Measurements from ENCODE around the gene TLE7.

TLE7 gene

DNA sequence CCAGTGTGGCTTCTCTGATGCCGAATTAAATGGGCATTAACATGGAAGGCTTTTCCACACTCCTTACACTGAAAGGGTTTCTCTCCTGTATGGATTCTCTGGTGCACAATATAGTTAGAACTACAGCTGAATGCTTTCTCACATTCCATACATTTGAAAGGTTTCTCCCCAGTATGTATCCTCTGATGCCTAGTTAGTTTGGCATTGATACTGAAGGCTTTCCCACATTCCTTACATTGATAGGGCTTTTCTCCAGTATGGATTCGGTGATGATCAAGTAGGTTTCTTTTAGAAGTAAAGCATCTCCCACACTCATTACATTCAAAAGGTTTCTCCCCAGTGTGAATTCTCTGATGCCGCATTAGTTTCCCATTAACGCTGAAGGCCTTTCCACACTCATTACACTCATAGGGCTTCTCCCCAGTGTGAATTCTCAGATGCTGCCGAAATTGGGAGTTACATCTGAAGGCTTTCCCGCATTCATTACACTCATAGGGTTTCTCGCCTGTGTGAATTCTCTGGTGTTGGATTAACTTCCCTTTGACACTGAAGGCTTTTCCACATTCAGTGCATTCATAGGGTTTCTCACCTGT lies 6.5 kb upstream of the TLE7 start:
- FAIRE-seq = no peak

DNA sequence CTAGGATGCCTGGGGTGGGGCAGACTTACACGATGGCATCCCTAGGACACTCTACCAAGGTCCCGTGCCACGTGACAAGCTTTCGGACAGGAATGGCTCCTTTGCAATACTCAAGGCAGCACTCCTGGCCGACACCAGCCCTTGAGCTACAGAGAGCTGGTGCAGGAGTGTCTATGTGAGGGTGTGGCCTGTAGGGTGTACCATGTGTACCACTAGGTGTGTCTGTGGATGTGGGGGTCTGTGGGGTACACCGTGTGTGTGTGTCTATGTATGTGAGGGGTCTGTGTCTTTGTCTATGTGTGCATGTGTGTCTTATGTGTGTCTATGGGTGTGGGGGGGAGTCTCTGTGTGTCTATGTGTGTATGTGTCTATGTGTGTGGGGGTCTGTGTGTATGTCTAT lies 1.9 kb upstream of the TLE7 start:
- FAIRE-seq = no peak

DNA sequence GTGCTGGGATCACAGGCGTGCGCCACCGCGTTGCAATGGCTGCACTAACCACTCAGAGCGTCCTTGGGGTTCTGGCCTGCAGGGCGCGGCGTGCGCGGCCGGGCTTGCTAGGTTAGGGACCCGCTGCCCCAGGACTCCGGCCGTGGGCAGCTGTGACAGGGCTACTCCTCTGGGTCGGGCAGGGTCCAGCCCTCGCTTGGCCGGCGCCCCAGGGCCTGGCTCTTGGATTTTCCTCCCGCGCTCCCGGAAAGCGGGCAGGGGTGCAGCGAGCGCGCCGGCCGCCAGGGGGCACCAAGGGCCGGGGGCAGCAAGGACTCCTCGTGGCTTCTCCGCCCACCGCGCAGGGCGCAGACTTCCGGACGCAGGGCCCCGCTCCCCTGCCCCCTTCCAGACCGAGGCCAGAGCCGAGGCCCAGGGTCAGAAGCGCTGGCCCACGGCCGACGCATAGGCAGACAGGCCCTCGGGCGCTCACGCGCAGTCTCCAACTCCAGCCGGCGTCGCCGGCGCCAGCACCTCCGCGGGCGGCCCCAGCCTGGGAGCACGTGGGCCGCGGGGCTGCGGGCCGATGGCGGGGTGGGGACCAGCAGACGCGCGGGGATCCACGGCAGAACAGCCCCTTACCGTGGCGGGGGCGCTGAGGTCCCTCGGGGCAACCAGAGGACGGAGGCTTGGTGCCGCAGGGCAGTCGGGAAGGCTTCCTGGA lies 355 bp downstream of the TLE7 start:
- FAIRE-seq = no peak

DNA sequence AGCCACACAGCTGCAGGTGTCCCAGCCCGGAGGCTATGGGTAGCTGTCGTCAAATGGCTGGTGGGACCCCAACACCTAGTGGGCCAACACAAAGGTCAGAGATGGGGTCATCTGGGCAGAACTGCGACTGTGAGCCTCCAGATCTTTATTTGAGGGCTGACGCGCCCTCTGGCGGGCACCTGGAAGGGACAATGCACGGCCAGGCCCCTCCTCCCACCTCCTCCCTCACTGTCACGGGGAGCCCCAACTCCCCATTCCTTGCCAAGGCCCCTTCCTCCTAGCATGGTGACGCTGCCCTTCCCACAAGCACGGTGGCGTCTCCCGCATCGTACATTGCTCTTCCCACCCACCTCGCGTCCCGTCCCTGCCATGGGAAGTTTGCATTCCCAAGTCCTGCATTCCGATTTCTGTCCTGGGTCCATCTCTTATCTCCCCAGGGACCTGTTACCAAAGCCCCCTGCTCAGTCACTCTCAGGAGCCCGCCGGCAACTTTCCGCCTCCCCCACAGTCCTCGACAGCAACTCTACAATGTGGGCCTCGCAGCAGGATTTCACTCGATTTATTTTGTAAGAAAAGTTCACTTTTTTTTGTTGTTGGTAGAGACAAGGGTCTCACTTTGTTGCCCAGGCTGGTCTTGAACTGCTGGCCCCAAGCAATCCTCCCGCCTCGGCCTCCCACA lies 1.0 kb downstream of the TLE7 start:
- no peak for FAIRE-seq

DNA sequence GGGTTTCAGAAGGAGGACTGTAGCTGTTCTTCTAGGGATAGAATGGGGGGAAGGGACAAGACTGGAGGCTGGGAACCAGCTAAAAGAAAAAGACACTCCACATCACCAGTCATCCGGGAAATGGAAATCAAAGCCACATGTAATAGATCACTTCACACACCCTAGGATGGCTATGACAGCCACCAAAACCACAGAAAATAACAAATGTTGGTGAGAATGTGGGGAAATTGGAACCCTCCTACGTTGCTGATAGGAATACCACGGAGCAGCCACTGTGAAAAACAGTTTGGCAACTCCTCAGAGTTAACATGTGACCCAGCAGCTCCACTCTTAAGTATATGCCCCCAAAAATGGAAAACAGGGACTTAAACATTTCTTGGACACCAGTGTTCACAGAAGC lies 2.3 kb downstream of the TLE7 start:
- no peak for FAIRE-seq

DNA sequence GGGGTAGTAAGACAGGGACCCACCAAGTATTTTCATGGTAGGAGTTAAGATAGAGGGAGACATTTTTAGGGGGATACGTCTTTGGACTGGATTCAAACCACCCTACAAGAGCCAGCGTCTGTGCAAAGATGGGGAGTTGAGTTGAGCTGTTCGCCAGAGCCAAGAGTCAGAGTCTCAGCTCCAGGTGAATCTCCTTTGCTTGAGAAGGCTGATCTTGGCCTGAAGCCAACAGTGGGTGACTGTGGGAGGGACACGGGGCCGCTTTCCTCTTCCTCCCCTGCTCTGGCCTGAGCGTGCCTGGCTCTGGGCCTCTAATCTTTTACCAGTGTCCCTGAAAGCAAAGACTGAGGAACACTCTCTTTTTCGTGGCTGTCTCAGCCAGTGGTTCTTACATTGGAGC lies 5.4 kb downstream of the TLE7 start:
- no peak for FAIRE-seq

DNA sequence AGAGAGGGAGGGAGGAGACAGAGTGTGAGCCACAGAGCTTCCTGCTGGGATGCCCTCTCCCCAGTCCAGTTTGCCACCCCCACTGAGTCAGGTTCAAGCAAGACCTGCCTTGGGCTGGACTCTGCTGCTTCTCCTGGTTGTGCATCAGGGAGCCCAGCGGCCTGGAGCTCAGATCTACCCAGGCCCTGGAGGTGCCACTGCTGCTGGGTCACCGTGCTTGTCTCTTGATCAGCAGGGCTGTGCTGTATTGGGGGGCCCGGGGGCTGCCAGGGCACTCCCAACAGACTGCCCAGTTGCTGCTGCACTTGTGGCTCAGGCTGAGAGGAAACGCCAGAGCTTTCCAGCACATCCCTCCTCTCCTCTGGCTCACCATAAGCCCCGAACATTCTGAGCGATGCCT lies 8.9 kb downstream of the TLE7 start:
- no peak for FAIRE-seq

DNA sequence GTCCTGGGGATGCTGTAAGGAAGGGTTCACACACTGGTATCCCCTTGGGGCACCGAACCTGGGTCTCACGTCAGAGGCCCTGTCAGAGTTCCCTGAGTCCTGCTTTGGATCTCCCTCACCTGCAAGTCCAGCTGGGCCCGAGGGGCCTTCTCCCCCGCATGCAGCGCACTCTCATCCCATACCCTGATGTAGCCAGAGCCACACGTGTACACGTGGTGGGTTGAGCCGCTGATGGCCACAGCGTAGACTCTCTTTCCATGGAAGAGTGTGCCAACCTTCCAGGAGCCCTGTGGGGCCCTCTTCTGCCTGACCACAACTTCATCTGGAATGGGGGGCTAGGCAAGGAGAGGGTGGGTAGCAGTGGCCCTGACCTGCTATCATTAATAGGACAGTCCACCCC lies 9.9 kb downstream of the TLE7 start:
- no peak for FAIRE-seq

DNA sequence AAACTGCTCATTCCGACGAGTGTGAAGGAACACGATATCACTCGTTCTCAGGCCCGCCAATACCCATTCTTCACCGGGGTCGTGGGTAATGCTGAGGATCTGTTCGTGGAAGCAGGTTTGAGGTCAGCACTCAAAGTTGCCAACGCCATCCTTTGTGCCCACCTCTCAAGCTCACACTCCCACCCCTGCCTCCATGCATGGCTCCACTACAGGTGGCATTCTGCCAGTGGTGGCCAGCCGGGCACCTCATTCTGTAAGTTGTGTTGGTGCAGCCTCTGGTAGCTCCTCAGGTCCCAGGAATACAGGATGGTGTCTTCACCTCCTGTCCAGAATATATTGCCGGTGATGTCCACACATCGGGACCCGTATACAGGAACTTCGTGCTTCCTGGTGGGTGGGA lies 10.7 kb downstream of the TLE7 start:
- FAIRE-seq = no peak

DNA sequence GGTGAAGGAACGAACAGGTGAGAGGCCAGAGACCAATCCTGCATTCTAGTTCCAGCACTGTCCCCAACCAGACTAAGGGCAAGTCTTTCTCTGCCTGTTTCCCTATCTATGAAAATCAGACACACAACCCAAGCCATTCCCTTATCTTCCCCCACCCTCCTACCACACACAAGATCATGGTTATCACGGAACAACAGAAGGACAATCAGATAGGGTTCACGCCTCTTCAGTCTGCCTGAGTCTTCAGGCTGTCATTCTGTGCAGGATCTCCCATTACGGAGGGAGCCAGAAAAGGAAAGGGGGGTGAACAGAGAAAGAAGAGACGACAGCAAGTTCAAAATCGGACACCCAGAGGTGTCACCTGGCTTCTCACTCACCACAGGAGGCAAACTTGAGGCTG lies 11.1 kb downstream of the TLE7 start:
- FAIRE-seq = no peak

DNA sequence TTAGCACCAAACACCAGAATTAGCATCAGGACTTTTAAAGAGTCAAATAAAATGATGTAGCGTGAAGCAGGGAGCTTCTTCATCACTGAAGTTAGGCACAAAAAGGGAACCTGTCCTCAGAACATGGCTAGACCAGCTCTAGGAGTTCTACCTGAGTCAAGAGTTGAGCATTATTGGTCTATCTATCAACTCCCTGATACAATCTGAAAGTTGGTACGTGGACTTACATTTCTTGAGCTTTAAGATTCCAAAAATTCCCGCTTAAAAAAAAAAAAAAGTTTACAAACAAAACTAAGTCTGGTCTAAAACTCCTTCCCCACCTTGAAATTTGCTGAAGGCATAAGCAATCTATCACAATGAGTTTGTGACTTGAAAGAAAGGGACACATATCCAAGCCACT lies 12.3 kb downstream of the TLE7 start:
- FAIRE-seq = no peak

DNA sequence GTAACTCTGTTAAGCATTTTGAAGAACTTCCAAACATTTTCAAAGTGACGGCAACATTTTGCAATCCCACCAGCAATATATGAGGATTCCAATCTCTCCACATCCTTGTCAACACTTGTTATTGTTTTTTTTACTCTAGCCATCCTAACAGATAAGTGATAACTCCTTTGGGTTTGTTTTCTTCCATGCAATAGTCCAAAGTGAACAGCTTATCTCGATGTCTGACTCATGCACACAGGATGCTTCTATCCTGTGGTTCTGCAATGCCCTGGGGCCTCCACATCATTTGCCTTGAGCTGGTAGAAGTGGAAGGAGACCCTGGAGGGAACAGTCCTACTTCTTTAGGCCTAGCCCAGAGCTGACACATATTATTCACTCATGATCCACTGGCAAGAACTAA lies 13.0 kb downstream of the TLE7 start:
- no peak for FAIRE-seq

DNA sequence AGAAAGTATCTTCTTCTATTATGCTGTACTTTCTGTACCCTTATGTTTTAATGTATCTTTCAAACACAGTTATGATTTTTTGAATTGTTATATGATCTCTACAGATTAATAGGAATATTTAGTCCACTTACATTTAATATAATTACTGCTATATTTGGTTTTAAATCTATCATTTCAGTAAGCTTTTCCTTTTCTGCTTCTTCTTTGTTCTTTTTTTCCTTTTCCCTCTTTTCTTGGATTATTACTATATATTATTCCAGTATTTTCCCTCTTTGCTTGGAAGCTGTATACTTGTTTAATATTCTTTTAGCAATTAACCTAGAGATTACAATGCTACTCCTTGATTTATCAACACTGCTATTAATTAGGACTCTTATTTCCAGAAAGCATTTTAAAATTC lies 13.5 kb downstream of the TLE7 start:
- FAIRE-seq = no peak

DNA sequence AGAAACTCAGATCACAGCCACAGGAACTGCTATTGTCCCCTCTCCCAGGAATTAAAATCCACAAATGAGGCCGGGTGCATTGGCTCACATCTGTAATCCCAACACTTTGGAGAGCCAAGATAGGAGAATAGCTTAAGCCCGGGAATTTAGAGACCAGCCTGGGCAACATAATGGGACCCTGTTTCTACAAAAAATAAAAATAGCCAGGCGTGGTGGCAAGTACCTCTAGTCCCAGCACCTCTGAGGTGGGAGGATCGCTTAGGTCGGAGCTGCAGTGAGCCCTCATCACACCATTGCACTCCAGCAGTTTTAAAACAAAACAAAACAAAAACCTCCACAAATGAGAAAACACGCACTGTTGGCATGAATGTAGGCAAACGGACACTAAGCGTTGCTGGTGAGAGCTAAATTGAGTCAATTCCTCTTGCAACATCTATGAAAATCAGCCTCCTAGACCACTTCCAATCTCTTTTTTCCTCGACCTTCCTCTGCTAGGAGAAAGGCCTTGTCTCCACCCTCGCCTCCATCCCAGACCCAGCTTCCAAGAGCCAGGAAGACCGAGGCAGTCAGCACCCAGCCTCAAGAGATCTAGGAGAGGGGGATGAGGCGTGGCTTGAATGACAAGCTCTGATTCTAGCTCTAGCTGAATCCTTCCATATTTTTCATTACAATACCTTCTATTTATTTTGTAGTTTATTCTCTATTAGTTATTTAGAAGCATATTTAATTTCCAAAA lies 14.8 kb downstream of the TLE7 start:
- FAIRE-seq = no peak

DNA sequence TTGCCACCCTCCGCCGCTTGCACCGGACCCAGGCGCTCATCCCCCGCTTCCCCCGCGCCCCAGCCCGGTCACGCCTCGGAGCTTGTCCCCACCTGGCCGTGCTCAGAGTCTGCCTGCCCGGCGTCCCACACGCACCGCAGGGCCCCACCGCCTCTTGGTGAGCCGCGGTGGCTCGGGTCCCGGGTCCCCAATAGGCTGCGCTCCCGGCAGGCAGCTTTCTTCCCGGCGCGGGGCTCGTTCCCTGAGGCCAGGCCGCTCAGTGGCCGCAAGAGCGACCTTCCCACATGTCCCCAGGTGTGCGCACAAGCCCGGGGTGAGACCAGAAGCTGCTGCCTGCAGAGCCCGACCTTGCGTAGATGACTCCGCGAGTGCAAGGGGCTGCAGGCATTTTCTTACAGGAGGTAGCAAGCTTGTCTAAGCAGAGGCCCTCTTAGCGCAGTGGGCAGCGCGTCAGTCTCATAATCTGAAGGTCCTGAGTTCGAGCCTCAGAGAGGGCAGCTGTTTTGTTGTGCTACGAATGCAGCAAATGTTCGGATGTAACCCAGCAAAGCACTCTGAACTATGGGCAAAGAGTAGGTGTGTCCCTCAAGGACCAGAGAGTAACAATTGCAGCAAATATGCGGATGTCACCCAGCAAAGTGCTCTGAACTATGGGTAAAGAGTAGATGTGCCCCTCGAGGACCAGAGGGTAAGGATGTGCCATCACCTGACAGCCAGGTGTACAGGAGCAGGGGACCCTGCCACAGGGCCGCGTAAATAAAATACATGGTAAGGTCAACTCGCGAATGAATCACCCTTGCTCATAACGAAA lies 15.6 kb downstream of the TLE7 start:
- no peak for FAIRE-seq

DNA sequence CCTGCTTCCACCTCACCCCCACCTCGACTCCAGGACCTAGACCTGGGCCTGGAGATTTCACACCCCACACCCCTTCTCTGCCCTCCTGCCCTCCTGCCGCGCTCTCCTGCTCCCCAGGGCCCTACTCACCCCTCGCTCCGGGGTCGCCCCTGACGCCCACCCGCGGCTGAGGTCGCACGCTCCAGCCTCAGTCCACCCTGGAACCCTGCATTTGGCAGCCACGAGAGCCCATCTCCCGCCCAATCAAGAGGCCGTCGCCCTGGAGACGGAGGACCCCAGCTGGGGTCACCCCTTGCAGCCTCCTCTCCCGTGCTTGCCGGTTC lies 16.1 kb downstream of the TLE7 start:
- FAIRE-seq = no peak

DNA sequence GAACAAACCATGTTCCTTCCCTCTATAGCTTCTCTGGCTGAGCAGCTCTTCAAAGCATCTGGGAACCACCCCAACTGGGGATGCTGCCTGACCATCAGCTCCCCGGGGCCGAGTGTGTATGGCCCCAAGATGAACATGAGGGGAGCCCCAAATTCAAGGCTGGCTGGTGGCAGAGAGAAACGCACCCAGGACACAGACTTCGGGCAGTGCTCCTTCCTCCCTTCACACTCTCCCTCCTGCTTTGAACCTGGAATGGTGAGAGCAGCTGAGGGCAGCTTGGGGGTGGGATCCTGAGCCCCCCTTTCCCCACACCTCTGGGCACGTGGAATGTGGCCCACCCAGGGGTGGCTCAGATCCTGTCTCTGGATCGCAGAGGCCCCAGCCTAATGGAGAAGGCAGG lies 17.2 kb downstream of the TLE7 start:
- no peak for FAIRE-seq

DNA sequence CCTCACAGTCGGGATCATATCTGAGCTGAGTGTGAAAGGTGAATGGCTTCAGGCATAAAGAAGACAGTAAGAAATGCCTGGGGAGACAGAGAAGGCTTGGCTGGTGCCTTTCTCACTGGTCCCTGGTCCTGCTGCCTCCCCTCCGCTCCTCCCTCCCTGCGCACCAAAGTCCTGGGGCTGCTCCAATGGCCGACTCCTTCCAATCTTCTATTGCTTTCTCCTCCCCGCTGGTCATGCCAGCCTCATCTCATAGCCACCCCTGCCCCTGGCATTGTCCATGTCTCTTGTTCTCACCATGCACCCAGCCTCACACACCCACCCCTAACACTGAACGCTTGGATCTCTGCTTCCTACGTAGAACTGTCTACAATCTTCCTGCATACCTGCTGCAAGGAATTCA lies 18.0 kb downstream of the TLE7 start:
- no peak for FAIRE-seq

DNA sequence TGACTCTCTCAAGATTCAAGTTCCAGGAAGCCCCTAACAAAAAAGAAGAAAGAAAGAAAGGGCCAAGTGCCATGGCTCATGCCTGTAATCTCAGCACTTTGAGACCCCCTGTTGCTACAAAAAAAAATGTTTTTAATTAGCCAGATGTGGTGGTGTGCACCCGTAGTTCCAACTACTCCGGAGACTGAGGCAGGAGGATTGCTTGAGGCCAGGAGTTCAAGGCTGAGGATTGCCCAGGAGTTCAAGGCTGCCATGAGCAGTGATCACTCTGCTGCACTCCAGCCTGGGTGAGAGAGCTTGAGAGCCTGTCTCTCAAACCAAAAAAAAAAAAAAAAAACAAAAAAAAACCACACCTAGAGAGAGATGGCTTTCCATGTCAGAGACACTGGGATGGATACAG lies 18.8 kb downstream of the TLE7 start:
- no peak for FAIRE-seq

DNA sequence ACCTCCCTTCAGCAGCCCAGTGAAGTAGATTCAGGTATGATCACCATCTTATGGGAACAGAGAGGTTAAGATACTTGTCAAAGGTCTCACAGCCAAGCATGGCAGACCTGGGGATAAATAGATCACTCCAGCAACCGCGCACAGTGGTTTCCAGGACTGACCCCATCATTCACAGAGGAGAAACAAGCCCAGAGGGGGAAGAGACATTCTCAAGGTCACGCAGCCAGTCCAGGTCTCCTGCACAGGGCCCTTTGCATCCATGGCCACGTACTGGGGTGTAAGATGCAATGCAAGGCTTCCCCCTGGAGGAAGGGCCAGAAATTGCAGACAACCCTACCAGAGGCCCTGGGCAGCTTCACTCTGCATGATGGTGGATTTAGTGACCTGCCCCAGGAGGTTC lies 19.9 kb downstream of the TLE7 start:
- no peak for FAIRE-seq

DNA sequence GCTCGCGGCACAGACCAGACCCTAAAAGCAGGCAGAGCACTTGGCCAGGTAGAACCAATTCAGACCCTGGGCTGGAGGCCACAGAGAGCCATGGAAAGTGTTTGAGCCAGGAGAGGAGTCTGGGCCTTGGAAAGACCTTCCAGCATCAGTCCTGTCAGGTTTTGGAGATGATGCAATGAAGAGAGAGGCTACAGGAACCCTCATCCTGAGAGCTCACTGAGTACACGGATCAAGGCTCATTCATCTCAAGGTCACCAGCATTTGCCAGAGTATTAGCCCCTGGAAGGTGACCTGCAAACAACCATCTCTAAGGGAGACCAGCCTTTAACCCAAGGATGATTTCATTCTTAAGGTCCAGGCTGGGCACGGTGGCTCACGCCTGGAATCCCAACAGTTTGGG lies 27.8 kb downstream of the TLE7 start:
- FAIRE-seq = no peak

DNA sequence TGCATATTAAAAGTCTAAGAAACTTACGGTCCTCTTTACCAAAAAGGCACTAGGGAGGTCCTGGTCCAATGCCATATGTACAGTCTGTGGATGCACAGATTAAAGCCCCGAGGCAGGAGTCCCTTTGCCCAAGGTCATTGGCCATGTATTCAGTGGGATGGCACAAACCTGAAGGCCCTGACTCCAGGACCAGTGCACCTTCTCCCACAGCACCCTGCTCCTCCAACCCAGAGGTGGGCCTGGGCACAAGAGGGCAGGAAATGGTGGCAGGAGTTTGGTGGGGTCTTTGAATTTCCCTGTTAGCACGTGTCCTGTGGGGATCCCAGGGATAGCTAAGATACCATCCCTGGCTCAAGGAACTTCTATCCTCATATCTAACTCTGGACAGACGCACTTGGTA lies 28.5 kb downstream of the TLE7 start:
- no peak for FAIRE-seq

Data from TTC549 (cell line).